GM06990 (cell line): ENCODE measurements around the gene APPBP2.

Experiments
- DNase-seq: peaks from one replicate; pipeline ENCODE4 v3.0.0-alpha.2; 2011; ENCODE audit not compliant: insufficient read length; ENCODE audit errors: extremely low read depth
- H3K27me3 ChIP-seq: replicated peaks from 2 replicates; pipeline ENCODE4 v1.6.0; 2011; ENCODE audit warnings: low read length; ENCODE audit not compliant: control insufficient read depth, insufficient read depth
- H3K36me3 ChIP-seq: 2 replicates; pipeline ENCODE4 v1.5.1; 2011; ENCODE audit warnings: low read length; ENCODE audit not compliant: control insufficient read depth, insufficient read depth
- H3K4me3 ChIP-seq: replicated peaks from 2 replicates; pipeline ENCODE4 v1.5.1; 2011; ENCODE audit warnings: low read depth, mild to moderate bottlenecking, control low read depth, low read length
- CTCF ChIP-seq: IDR thresholded peaks from 2 replicates; pipeline ENCODE4 v1.5.1; 2011; ENCODE audit warnings: low read length, control low read depth, mild to moderate bottlenecking, inconsistent platforms; ENCODE audit not compliant: insufficient read depth, poor library complexity, severe bottlenecking

The APPBP2 gene

GRCh38 chr17:60393840-60394723 is 132.0 kb downstream of the APPBP2 start:
- Histone ChIP-seq H3K4me3 (no peak overlapping the region), H3K36me3 (no peaks in the 10 kb centered on the region), H3K27me3 (no peaks in the 10 kb centered on the region)
- no peak for TF ChIP-seq CTCF
- DNase-seq = no peak
